ENCODE results near the gene CTRB2.

CTRB2 gene

DNA sequence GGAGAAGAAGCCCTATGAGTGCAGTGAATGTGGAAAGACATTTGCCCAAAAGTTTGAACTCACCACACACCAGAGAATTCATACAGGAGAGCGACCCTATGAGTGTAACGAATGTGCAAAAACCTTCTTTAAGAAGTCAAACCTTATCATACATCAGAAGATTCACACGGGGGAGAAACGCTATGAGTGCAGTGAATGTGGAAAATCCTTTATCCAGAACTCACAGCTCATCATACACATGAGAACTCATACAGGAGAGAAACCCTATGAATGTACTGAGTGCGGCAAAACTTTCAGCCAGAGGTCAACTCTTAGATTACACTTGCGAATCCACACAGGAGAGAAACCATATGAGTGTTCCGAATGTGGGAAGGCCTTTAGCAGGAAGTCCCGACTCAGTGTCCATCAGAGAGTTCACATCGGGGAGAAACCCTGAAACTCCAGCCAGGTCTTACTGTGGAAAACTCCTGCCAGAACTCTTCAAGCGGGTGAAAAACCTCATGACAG lies 37.0 kb downstream of the CTRB2 start:
- no peak for DNase-seq (ENCODE audit: low spot score)

DNA sequence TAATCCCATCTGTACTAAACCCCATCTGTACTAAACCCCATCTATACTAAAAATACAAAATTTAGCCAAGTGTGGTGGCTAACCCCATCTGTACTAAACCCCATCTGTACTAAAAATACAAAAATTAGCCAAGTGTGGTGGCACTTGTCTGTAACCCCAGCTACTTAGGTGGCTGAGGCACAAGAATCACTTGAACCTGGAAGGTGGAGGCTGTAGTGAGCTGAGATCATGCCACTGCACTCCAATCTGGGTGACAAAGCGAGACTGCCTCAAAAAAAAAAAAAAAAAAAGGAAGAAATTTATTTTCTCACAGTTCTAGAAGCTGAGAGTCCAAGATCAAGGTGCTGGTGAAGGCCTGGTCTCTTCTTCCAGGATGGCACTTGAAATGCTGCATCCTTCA lies 46.6 kb downstream of the CTRB2 start:
- DNase-seq (ENCODE audit: low spot score), result no peak
